Neuron (in vitro differentiated cells): ENCODE data around the gene FRMPD4.

Experiments used
- H2AFZ ChIP-seq: one replicate; pipeline ENCODE4 v1.6.1; 2013; ENCODE audit warnings: low read depth, mild to moderate bottlenecking, inconsistent platforms, low read length, moderate library complexity
- H3K27me3 ChIP-seq: one replicate; pipeline ENCODE4 v1.6.1; 2013; ENCODE audit warnings: low read length; ENCODE audit not compliant: insufficient read depth
- H3K36me3 ChIP-seq: one replicate; pipeline ENCODE4 v1.6.1; 2013; ENCODE audit warnings: low read length; ENCODE audit not compliant: insufficient read depth
- H3K4me1 ChIP-seq: one replicate; pipeline ENCODE4 v1.6.1; 2013; ENCODE audit warnings: low read length; ENCODE audit not compliant: insufficient read depth
- H3K4me3 ChIP-seq: 2 replicates; pipeline ENCODE4 v1.5.1; 2013; ENCODE audit warnings: mild to moderate bottlenecking, low read length, moderate library complexity
- H3K9me3 ChIP-seq: one replicate; pipeline ENCODE4 v1.6.1; 2013; ENCODE audit warnings: low read length

The FRMPD4 gene

GRCh38 chrX:12410523-12410922 is 272.2 kb downstream of the FRMPD4 start:
- Histone ChIP-seq H3K4me3 (no peak overlapping the region), H3K4me1 (no peaks in the 10 kb centered on the region), H3K36me3 (no peaks in the 10 kb centered on the region), H3K9me3 (no peaks in the 10 kb centered on the region), H3K27me3 (peaks cover 2% of the 10 kb centered on the region), H2AFZ (no peak overlapping the region)

GRCh38 chrX:12411831-12412230 is 273.6 kb downstream of the FRMPD4 start:
- Histone ChIP-seq H3K27me3 (peaks cover 2% of the 10 kb centered on the region), H3K36me3 (no peaks in the 10 kb centered on the region), H3K9me3 (no peaks in the 10 kb centered on the region), H3K4me3 (no peak overlapping the region), H3K4me1 (no peaks in the 10 kb centered on the region), H2AFZ (no peak overlapping the region)

- Histone ChIP-seq H3K27me3 (peaks cover 2% of the 10 kb centered on the region), H3K4me3 (no peak overlapping the region), H2AFZ (no peak overlapping the region), H3K9me3 (no peaks in the 10 kb centered on the region), H3K36me3 (no peaks in the 10 kb centered on the region), H3K4me1 (no peaks in the 10 kb centered on the region)
Measured at GRCh38 chrX:12412561-12412960, 274.3 kb downstream of the FRMPD4 start.

- no peak overlapping the region for H3K4me3 ChIP-seq
- no peaks in the 10 kb centered on the region for H3K4me1 ChIP-seq
- no peaks in the 10 kb centered on the region for H3K9me3 ChIP-seq
- no peaks in the 10 kb centered on the region for H3K36me3 ChIP-seq
- no peak overlapping the region for H2AFZ ChIP-seq
- H3K27me3 ChIP-seq = no peaks in the 10 kb centered on the region
Measured at GRCh38 chrX:12419591-12419990, 281.3 kb downstream of the FRMPD4 start.

- Histone ChIP-seq H3K4me1 (no peaks in the 10 kb centered on the region), H3K27me3 (no peaks in the 10 kb centered on the region), H3K4me3 (no peak overlapping the region), H3K9me3 (no peaks in the 10 kb centered on the region), H2AFZ (no peak overlapping the region), H3K36me3 (no peaks in the 10 kb centered on the region)
Measured at GRCh38 chrX:12421918-12422317, 283.6 kb downstream of the FRMPD4 start.

- H3K4me1 ChIP-seq = no peaks in the 10 kb centered on the region
- no peaks in the 10 kb centered on the region for H3K36me3 ChIP-seq
- no peaks in the 10 kb centered on the region for H3K9me3 ChIP-seq
- no peaks in the 10 kb centered on the region for H3K27me3 ChIP-seq
- H3K4me3 ChIP-seq = no peak overlapping the region
- H2AFZ ChIP-seq = no peak overlapping the region
Measured at GRCh38 chrX:12423346-12423745, 285.1 kb downstream of the FRMPD4 start.

GRCh38 chrX:12425496-12425895 is 287.2 kb downstream of the FRMPD4 start:
- Histone ChIP-seq H3K4me3 (no peak overlapping the region), H3K4me1 (no peaks in the 10 kb centered on the region), H3K27me3 (no peaks in the 10 kb centered on the region), H2AFZ (no peak overlapping the region), H3K36me3 (no peaks in the 10 kb centered on the region), H3K9me3 (no peaks in the 10 kb centered on the region)

- H3K4me1 ChIP-seq = no peaks in the 10 kb centered on the region
Measured at GRCh38 chrX:12426420-12426819, 288.1 kb downstream of the FRMPD4 start.

GRCh38 chrX:12434493-12434892 is 296.2 kb downstream of the FRMPD4 start:
- H3K4me1 ChIP-seq = no peaks in the 10 kb centered on the region
- peaks cover 8% of the 10 kb centered on the region for H3K27me3 ChIP-seq
- H3K4me3 ChIP-seq = no peak overlapping the region
- H3K36me3 ChIP-seq = no peaks in the 10 kb centered on the region
- no peak overlapping the region for H2AFZ ChIP-seq
- no peaks in the 10 kb centered on the region for H3K9me3 ChIP-seq

More at GRCh38 chrX:12426420-12426819, 288.1 kb downstream of the FRMPD4 start:
- Histone ChIP-seq H3K36me3 (no peaks in the 10 kb centered on the region), H3K4me3 (no peak overlapping the region), H3K27me3 (no peaks in the 10 kb centered on the region), H3K9me3 (no peaks in the 10 kb centered on the region), H2AFZ (no peak overlapping the region)

GRCh38 chrX:12439416-12439815 is 301.1 kb downstream of the FRMPD4 start:
- Histone ChIP-seq H3K36me3 (no peaks in the 10 kb centered on the region), H3K4me3 (no peak overlapping the region), H3K9me3 (no peaks in the 10 kb centered on the region), H3K4me1 (no peaks in the 10 kb centered on the region), H2AFZ (no peak overlapping the region), H3K27me3 (peaks cover 8% of the 10 kb centered on the region)

- no peak overlapping the region for H3K4me3 ChIP-seq
- H3K9me3 ChIP-seq = no peaks in the 10 kb centered on the region
- no peak overlapping the region for H2AFZ ChIP-seq
- H3K27me3 ChIP-seq = peaks cover 5% of the 10 kb centered on the region
- no peaks in the 10 kb centered on the region for H3K4me1 ChIP-seq
- no peaks in the 10 kb centered on the region for H3K36me3 ChIP-seq
Measured at GRCh38 chrX:12440246-12440645, 302.0 kb downstream of the FRMPD4 start.

GRCh38 chrX:12441381-12442128 is 303.3 kb downstream of the FRMPD4 start:
- Histone ChIP-seq H3K27me3 (peaks cover 5% of the 10 kb centered on the region), H2AFZ (no peak overlapping the region), H3K4me1 (no peaks in the 10 kb centered on the region), H3K36me3 (no peaks in the 10 kb centered on the region), H3K4me3 (no peak overlapping the region), H3K9me3 (no peaks in the 10 kb centered on the region)

- Histone ChIP-seq H3K4me1 (no peaks in the 10 kb centered on the region), H3K27me3 (peaks cover 5% of the 10 kb centered on the region), H3K36me3 (no peaks in the 10 kb centered on the region), H2AFZ (no peak overlapping the region), H3K9me3 (no peaks in the 10 kb centered on the region), H3K4me3 (no peak overlapping the region)
Measured at GRCh38 chrX:12443534-12444098, 305.3 kb downstream of the FRMPD4 start.
